Spleen (tissue), 11 donors: Measurements from ENCODE around the gene NRG3. TPM values are rescaled to one million over a fixed set of nuclear protein-coding genes. Genes with fewer than 3 reads are reported as not detected.

Experiments
- DNase-seq: peaks from one replicate; pipeline ENCODE4 v3.0.0-alpha.2; 2020
- H3K27ac ChIP-seq, 8 donors: fragments of 200-600 bp; sonication (generic) in 7 of 8; 1 replicate in 4 of 8; 2 replicates in 4 of 8; pipeline versions ENCODE4 v1.5.0 to v1.8.0; 2016 to 2021; ENCODE audit warnings: inconsistent platforms in 4 of 8, mild to moderate bottlenecking in 4 of 8, moderate library complexity in 1 of 8
- H3K27me3 ChIP-seq, 7 donors: fragments of 200-600 bp; sonication (generic) in 6 of 7; replicated peaks in 1 of 7; 1 replicate in 4 of 7; 2 replicates in 3 of 7; pipeline versions ENCODE4 v1.5.0 to v1.8.0; 2016 to 2021; ENCODE audit warnings: inconsistent platforms in 3 of 7, mild to moderate bottlenecking in 1 of 7
- H3K36me3 ChIP-seq, 6 donors: fragments of 200-600 bp; sonication (generic) in 5 of 6; 1 replicate in 4 of 6; 2 replicates in 2 of 6; pipeline versions ENCODE4 v1.5.0 to v1.8.0; 2016 to 2021; ENCODE audit warnings: inconsistent platforms in 2 of 6
- H3K4me1 ChIP-seq, 6 donors: fragments of 200-600 bp; sonication (generic) in 5 of 6; 1 replicate in 3 of 6; 2 replicates in 3 of 6; pipeline versions ENCODE4 v1.5.0 to v1.8.0; 2016 to 2021; ENCODE audit warnings: inconsistent platforms in 3 of 6
- H3K4me3 ChIP-seq, 8 donors: fragments of 200-600 bp; sonication (generic) in 7 of 8; 1 replicate in 4 of 8; 2 replicates in 4 of 8; pipeline versions ENCODE4 v1.5.0 to v1.8.0; 2016 to 2021; ENCODE audit warnings: inconsistent platforms in 4 of 8, mild to moderate bottlenecking in 4 of 8, moderate library complexity in 2 of 8
- H3K9me3 ChIP-seq, 8 donors: fragments of 200-600 bp; sonication (generic) in 7 of 8; 1 replicate in 4 of 8; 2 replicates in 4 of 8; pipeline versions ENCODE4 v1.5.0 to v1.8.0; 2016 to 2021; ENCODE audit warnings: inconsistent platforms in 4 of 8
- CTCF ChIP-seq, 11 experiments: fragments of 200-600 bp in 7 of 11; fragments of 450-650 bp in 4 of 11; sonication (generic) in 4 of 11; IDR thresholded peaks in 8 of 11; conservative IDR thresholded peaks in 3 of 11; 1 replicate in 7 of 11; 2 replicates in 4 of 11; pipeline versions ENCODE4 v1.4.0 to v1.8.0; 2016 to 2021; ENCODE audit warnings: antibody characterized with exemption in 11 of 11, inconsistent platforms in 4 of 11, mild to moderate bottlenecking in 1 of 11
- POLR2A ChIP-seq, 3 donors: fragments of 450-650 bp; IDR thresholded peaks; one replicate each; pipeline ENCODE4 v1.5.1; 2017; ENCODE audit warnings: antibody characterized with exemption in 3 of 3, mild to moderate bottlenecking in 1 of 3
- POLR2AphosphoS5 ChIP-seq, 3 donors: sonication (generic); formaldehyde crosslinking; IDR thresholded peaks; one replicate each; pipeline ENCODE4 v1.5.1; 2017; ENCODE audit warnings: antibody characterized with exemption in 3 of 3
- WGBS, 5 donors: extraction: QIAGEN DNeasy Blood & Tissue Kit in 3 of 5; methylation state at CpG; one replicate each; pipeline versions ENCODE4 v1.1.5 to v1.1.7; 2013 to 2018; 5-methylcytosine and 5-hydroxymethylcytosine counted together
- intact Hi-C: fragments of 100-400 bp; cut with DNase I; formaldehyde crosslinking; loops from one replicate; pipeline ENCODE4 v1.15.0; 2023; ENCODE audit warnings: low total_unique reads
- polyA plus RNA-seq, 3 donors: library from polyadenylated mRNA; stranded (reverse); fragments of 200-250 nt; gene quantifications; one replicate each; pipeline ENCODE4 v1.2.1, GENCODE V29; 2013
- total RNA-seq, 7 donors: library from RNA; depleted of rRNA in 3 of 7; stranded (reverse); fragments of >200 nt in 3 of 7; fragmentation: NEBNext Ultra II Directional in 4 of 7; extraction: Animal tissue kit (Norgen Biotek cat#: 25700) in 4 of 7; gene quantifications; one replicate each; pipeline versions ENCODE4 v1.1.0 to v1.2.1, GENCODE V29; 2016 to 2021
- donor health status: healthy with polysubstance abuse.
- donor health status: DM: no; HTN: no; CAD: no; lungs with moderate emphysema.
- donor health status: DM: no; HTN: no; CAD: no.
- donor health status: Bipolar disorder and iron deficiency.
- donor health status: healthy.
- donor health status: DM: no; HTN: no; CAD: no.
- donor health status: DM: yes; HTN: yes; CAD: no.

Gene NRG3
- total and polyA plus RNA-seq, 10 donors = 0.10 to 0.22 (median 0.21) TPM; not detected in 7

- Histone ChIP-seq H3K9me3 (no peaks in the 10 kb centered on the region), H3K27ac (no peak overlapping the region), H3K4me3 (no peak overlapping the region), H3K4me1 (no peaks in the 10 kb centered on the region), H3K27me3 (no peaks in the 10 kb centered on the region), H3K36me3 (no peaks in the 10 kb centered on the region)
- TF ChIP-seq CTCF (IDR thresholded peaks at IDR 0.05 in 8 of 11, conservative IDR thresholded peaks at IDR 0.05 in 3 of 11) (no peak), POLR2AphosphoS5 (IDR thresholded peaks at IDR 0.05) (no peak), POLR2A (IDR thresholded peaks at IDR 0.05) (no peak)
- intact Hi-C loops = no loop called here
- DNase-seq = no peak
Observed at GRCh38 chr10:82750538-82750937, 875.5 kb downstream of the NRG3 start.

- Histone ChIP-seq H3K4me1 (no peaks in the 10 kb centered on the region), H3K4me3 (no peak overlapping the region), H3K27ac (no peak overlapping the region), H3K36me3 (no peaks in the 10 kb centered on the region), H3K9me3 (no peaks in the 10 kb centered on the region), H3K27me3 (no peaks in the 10 kb centered on the region)
- 58 to 72% (median 59%) methylated on average over 3 of the region's 3 CpGs for WGBS, 5 donors
- intact Hi-C loops = no loop called here
- no peak for DNase-seq
- no peak for TF ChIP-seq CTCF (IDR thresholded peaks at IDR 0.05 in 8 of 11, conservative IDR thresholded peaks at IDR 0.05 in 3 of 11)
- TF ChIP-seq POLR2AphosphoS5 (IDR thresholded peaks at IDR 0.05) = no peak
- no peak for TF ChIP-seq POLR2A (IDR thresholded peaks at IDR 0.05)
Observed at GRCh38 chr10:82757397-82757796, 882.4 kb downstream of the NRG3 start.

- no peaks in the 10 kb centered on the region for H3K27me3 ChIP-seq
- no peaks in the 10 kb centered on the region for H3K9me3 ChIP-seq
- no peak overlapping the region for H3K4me3 ChIP-seq
- intact Hi-C loops = no loop called here
- DNase-seq = no peak
- no peaks in the 10 kb centered on the region for H3K36me3 ChIP-seq
- no peaks in the 10 kb centered on the region for H3K4me1 ChIP-seq
- no peak overlapping the region for H3K27ac ChIP-seq
- no peak for TF ChIP-seq POLR2A (IDR thresholded peaks at IDR 0.05)
Observed at GRCh38 chr10:82757901-82758300, 882.9 kb downstream of the NRG3 start.

GRCh38 chr10:82759050-82759449 lies 884.1 kb downstream of the NRG3 start:
- H3K4me3 ChIP-seq = no peak overlapping the region
- TF ChIP-seq POLR2AphosphoS5 (IDR thresholded peaks at IDR 0.05) (no peak), CTCF (IDR thresholded peaks at IDR 0.05 in 8 of 11, conservative IDR thresholded peaks at IDR 0.05 in 3 of 11) (no peak), POLR2A (IDR thresholded peaks at IDR 0.05) (no peak)
- H3K27ac ChIP-seq = no peak overlapping the region
- 41 to 100% (median 79%) methylated on average over 1 of the region's 1 CpG for WGBS, 5 donors
- H3K27me3 ChIP-seq = no peaks in the 10 kb centered on the region
- H3K9me3 ChIP-seq = no peaks in the 10 kb centered on the region
- H3K36me3 ChIP-seq = no peaks in the 10 kb centered on the region
- no peaks in the 10 kb centered on the region for H3K4me1 ChIP-seq
- intact Hi-C loops = no loop called here
- no peak for DNase-seq

GRCh38 chr10:82762641-82763040 lies 887.6 kb downstream of the NRG3 start:
- Histone ChIP-seq H3K4me3 (no peak overlapping the region), H3K27ac (no peak overlapping the region), H3K27me3 (no peaks in the 10 kb centered on the region), H3K36me3 (no peaks in the 10 kb centered on the region), H3K4me1 (no peaks in the 10 kb centered on the region), H3K9me3 (peaks cover 0 to 4% (median 0%) of the 10 kb centered on the region in 8 donors)
- intact Hi-C loops = no loop called here
- DNase-seq = no peak
- no peak for TF ChIP-seq POLR2AphosphoS5 (IDR thresholded peaks at IDR 0.05)
- no peak for TF ChIP-seq POLR2A (IDR thresholded peaks at IDR 0.05)
- TF ChIP-seq CTCF (IDR thresholded peaks at IDR 0.05 in 8 of 11, conservative IDR thresholded peaks at IDR 0.05 in 3 of 11) = no peak
- 55 to 87% (median 78%) methylated on average over 2 of the region's 2 CpGs for WGBS, 5 donors
